Activated CD8-positive, alpha-beta memory T cell treated with anti-CD3 and anti-CD28 coated beads, Interleukin-2, amount 50 U/mL, for 4 hours (primary cell): ENCODE data around the gene UQCRC1.

Experiments used
- DNase-seq: peaks from one replicate; pipeline ENCODE4 v3.0.0-alpha.2; 2020

Gene UQCRC1

GRCh38 chr3:48633256-48633655, 23.8 kb upstream of the UQCRC1 start:
- no peak for DNase-seq

- DNase-seq, result no peak
Observed at GRCh38 chr3:48631516-48632448, 22.3 kb upstream of the UQCRC1 start.

GRCh38 chr3:48630833-48631232, 21.4 kb upstream of the UQCRC1 start:
- no peak for DNase-seq

- DNase-seq, result no peak
Observed at GRCh38 chr3:48630407-48630806, 21.0 kb upstream of the UQCRC1 start.

- DNase-seq, result no peak
Observed at GRCh38 chr3:48629894-48630293, 20.4 kb upstream of the UQCRC1 start.

- DNase-seq, result no peak
Observed at GRCh38 chr3:48628277-48629017, 19.0 kb upstream of the UQCRC1 start.

GRCh38 chr3:48625600-48625999, 16.2 kb upstream of the UQCRC1 start:
- DNase-seq, result no peak

GRCh38 chr3:48624767-48625166, 15.3 kb upstream of the UQCRC1 start:
- no peak for DNase-seq

- DNase-seq, result no peak
Observed at GRCh38 chr3:48623851-48624547, 14.6 kb upstream of the UQCRC1 start.

- no peak for DNase-seq
Observed at GRCh38 chr3:48621461-48621869, 12.0 kb upstream of the UQCRC1 start, which contains the start of gene TMEM89. TMEM89 (minus strand) TSS chr3:48621769; CDS start chr3:48621756, 13 bp downstream.

GRCh38 chr3:48619541-48620524, 10.4 kb upstream of the UQCRC1 start:
- no peak for DNase-seq

GRCh38 chr3:48617559-48617958, 8.1 kb upstream of the UQCRC1 start:
- no peak for DNase-seq

GRCh38 chr3:48614044-48614443, 4.6 kb upstream of the UQCRC1 start:
- no peak for DNase-seq

GRCh38 chr3:48612309-48612708, 2.9 kb upstream of the UQCRC1 start:
- DNase-seq, result no peak

GRCh38 chr3:48607519-48607918, 1.9 kb downstream of the UQCRC1 start:
- DNase-seq, result no peak

GRCh38 chr3:48601622-48601994, 7.8 kb downstream of the UQCRC1 start:
- DNase-seq, result no peak

GRCh38 chr3:48600711-48601621, 8.5 kb downstream of the UQCRC1 start:
- no peak for DNase-seq

GRCh38 chr3:48599509-48600285, 9.7 kb downstream of the UQCRC1 start:
- DNase-seq, result no peak

GRCh38 chr3:48599077-48599501, 10.4 kb downstream of the UQCRC1 start:
- DNase-seq, result no peak
